Panc1 (cell line): ENCODE measurements around the gene RCSD1. TPM values are rescaled to one million over a fixed set of nuclear protein-coding genes. Genes with fewer than 3 reads are reported as not detected.

Experiments used
- ATAC-seq: fragments of 200-7000 bp; cut with Tn5 transposase; 2 replicates; pipeline ENCODE4 v1.9.1; 2020; ENCODE audit warnings: mild to moderate bottlenecking, moderate library complexity
- BruUV-seq: library from RNA; stranded (reverse); fragments of 400-500 nt; replicated peaks from 2 replicates; lab custom pipeline; 2021; lab: Mats Ljungman, UMichigan
- CTCF ChIA-PET: fragments of 300-600 bp; sonication (Branson Sonifier 250); formaldehyde crosslinking; loops from one replicate; lab custom pipeline; 2022; ENCODE audit warnings: antibody characterized with exemption; lab: Charles Lee
- POLR2A ChIA-PET: fragments of 300-600 bp; sonication (Branson Sonifier 250); formaldehyde crosslinking; loops from one replicate; lab custom pipeline; 2022; ENCODE audit warnings: antibody characterized with exemption; lab: Charles Lee
- DNase-seq: peaks from one replicate; pipeline ENCODE4 v3.0.0-alpha.2; 2010; ENCODE audit warnings: low read depth, low spot score
- H3K27ac ChIP-seq: 2 replicates; pipeline ENCODE4 v1.5.1; 2011; ENCODE audit warnings: mild to moderate bottlenecking, low read length, inconsistent platforms
- H3K27me3 ChIP-seq: fragments of 200-500 bp; sonication (Bioruptor generic); 2 replicates; pipeline ENCODE4 v1.6.0; 2014; ENCODE audit warnings: low read length, inconsistent platforms; ENCODE audit not compliant: control insufficient read depth, insufficient read depth
- H3K36me3 ChIP-seq: fragments of 200-500 bp; sonication (Bioruptor generic); 2 replicates; pipeline ENCODE4 v1.5.1; 2014; ENCODE audit warnings: inconsistent platforms, mild to moderate bottlenecking, low read length, moderate library complexity; ENCODE audit not compliant: control insufficient read depth, insufficient read depth
- H3K4me1 ChIP-seq: 2 replicates; pipeline ENCODE4 v1.5.1; 2011; ENCODE audit warnings: inconsistent platforms, mild to moderate bottlenecking, low read length, moderate library complexity; ENCODE audit not compliant: control insufficient read depth, insufficient read depth
- H3K4me3 ChIP-seq, 2 experiments: 2 replicates each; pipeline ENCODE4 v1.5.1; 2011 to 2012; ENCODE audit warnings: low read depth in 2 of 2, low read length in 2 of 2, mild to moderate bottlenecking in 2 of 2, inconsistent platforms in 1 of 2, moderate library complexity in 1 of 2
- H3K9me3 ChIP-seq: fragments of 200-500 bp; sonication (Bioruptor generic); 2 replicates; pipeline ENCODE4 v1.5.1; 2014; ENCODE audit warnings: low read depth, mild to moderate bottlenecking, inconsistent platforms, low read length, moderate library complexity; ENCODE audit not compliant: control insufficient read depth, insufficient read depth
- CTCF ChIP-seq: fragments of 450-650 bp; IDR thresholded peaks from 2 replicates; pipeline ENCODE4 v1.5.1; 2017; ENCODE audit warnings: mild to moderate bottlenecking
- POLR2AphosphoS5 ChIP-seq: IDR thresholded peaks from 2 replicates; pipeline ENCODE4 v1.6.1; 2012; ENCODE audit warnings: mild to moderate bottlenecking, low read depth, low read length, moderate library complexity
- REST ChIP-seq, 2 experiments: IDR thresholded peaks; 2 replicates each; pipeline ENCODE4 v1.6.1; 2011 to 2012; ENCODE audit warnings: low read depth in 2 of 2, control low read depth in 1 of 2, low read length in 1 of 2, mild to moderate bottlenecking in 1 of 2, moderate library complexity in 1 of 2; ENCODE audit not compliant: insufficient read depth in 1 of 2
- SIN3A ChIP-seq: IDR thresholded peaks from 2 replicates; pipeline ENCODE4 v1.6.1; 2012; ENCODE audit warnings: low read depth, mild to moderate bottlenecking, low read length, moderate library complexity, borderline replicate concordance; ENCODE audit not compliant: insufficient read depth
- TCF7L2 ChIP-seq: IDR thresholded peaks from 2 replicates; pipeline ENCODE4 v1.6.1; 2011; ENCODE audit warnings: mild to moderate bottlenecking, low read depth, low read length, inconsistent platforms
- in situ Hi-C: cut with HindIII; loops from 2 replicates; pipeline ENCODE4 v1.10.0; 2016; ENCODE audit warnings: low sequenced_read_pairs, low pct_unique_long_range_greater_than_20kb
- intact Hi-C: fragments of 100-400 bp; cut with micrococcal nuclease; formaldehyde crosslinking; loops from one replicate; pipeline ENCODE4 v1.10.0; 2022; ENCODE audit not compliant: unreplicated experiment
- total RNA-seq: library from RNA; stranded (reverse); gene quantifications from one replicate; pipeline ENCODE4 v1.2.1, GENCODE V29; 2021; ENCODE audit not compliant: unreplicated experiment

RCSD1 gene
- total RNA-seq, 1 experiment from 2014 or later = 1.4 TPM

DNA sequence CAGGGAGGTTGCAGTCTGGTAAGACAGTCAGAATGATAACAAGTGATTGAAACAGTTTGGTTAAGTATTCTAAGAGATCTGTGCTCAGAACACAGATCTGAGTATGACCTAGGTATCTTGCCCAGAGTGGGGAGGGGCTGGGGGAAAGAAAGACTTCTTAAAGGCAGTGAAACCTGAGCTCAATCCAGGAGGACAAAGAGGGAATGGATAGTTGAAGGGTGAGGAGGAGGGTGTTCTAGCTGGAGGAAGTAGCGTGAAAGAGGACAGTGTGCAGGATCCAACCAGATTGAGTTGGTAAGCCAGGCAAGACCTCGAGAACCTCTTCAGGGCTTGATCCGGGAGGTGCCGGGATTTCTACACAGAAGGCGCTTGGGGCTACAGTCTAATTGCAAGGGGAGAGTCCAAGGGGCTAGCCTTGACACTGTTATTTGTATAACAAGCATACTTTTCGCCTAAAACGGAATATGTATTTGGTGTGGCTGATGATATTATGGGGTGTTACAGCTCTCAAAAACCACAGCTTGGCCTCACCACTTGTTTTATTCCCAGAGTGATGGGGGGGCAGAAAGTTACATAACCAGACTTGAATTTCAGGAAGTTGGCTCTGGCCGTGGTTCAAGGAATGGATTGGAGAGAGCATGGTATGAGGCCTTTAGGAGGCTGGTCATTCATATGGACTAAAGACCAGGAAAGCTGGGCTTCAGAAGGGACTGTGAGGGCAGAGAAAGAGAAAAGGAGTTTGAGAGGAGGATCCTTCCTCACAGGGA is 19.1 kb downstream of the RCSD1 start:
- no peak overlapping the region for H3K4me3 ChIP-seq
- BruUV-seq = no TSS peak
- POLR2A ChIA-PET = no interaction called here
- CTCF ChIA-PET = no interaction called here
- H3K27ac ChIP-seq = no peak overlapping the region
- no peaks in the 10 kb centered on the region for H3K9me3 ChIP-seq
- DNase-seq (no peak), ATAC-seq (no peak)
- H3K27me3 ChIP-seq = no peaks in the 10 kb centered on the region
- intact Hi-C loops (no loop called here), in situ Hi-C loops (no loop called here)
- H3K36me3 ChIP-seq = no peaks in the 10 kb centered on the region
- no peaks in the 10 kb centered on the region for H3K4me1 ChIP-seq
- TF ChIP-seq TCF7L2 (no peak), CTCF (no peak), POLR2AphosphoS5 (no peak), SIN3A (no peak), REST (IDR thresholded peaks at IDR 0.05; ENCODE audit: insufficient read depth in 1 of 2, low read depth in 2 of 2, low read length in 1 of 2) (no peak)

GRCh38 chr1:167650269-167651160 is 20.5 kb downstream of the RCSD1 start:
- CTCF ChIA-PET = no interaction called here

More at GRCh38 chr1:167650269-167651160, 20.5 kb downstream of the RCSD1 start:
- Histone ChIP-seq H3K9me3 (no peaks in the 10 kb centered on the region), H3K4me3 (no peak overlapping the region), H3K27ac (no peak overlapping the region), H3K27me3 (no peaks in the 10 kb centered on the region), H3K4me1 (no peaks in the 10 kb centered on the region), H3K36me3 (no peaks in the 10 kb centered on the region)
- POLR2A ChIA-PET = no interaction called here
- DNase-seq (no peak), ATAC-seq (0 out of 2 replicates have a peak, but pooled peaks have one; percentile 21)
- in situ Hi-C loops = no loop called here
- no TSS peak for BruUV-seq
- intact Hi-C loops = no loop called here
- no peak for TF ChIP-seq POLR2AphosphoS5
- TF ChIP-seq REST (IDR thresholded peaks at IDR 0.05; ENCODE audit: insufficient read depth in 1 of 2, low read depth in 2 of 2, low read length in 1 of 2) = no peak
- no peak for TF ChIP-seq CTCF
- no peak for TF ChIP-seq SIN3A
- no peak for TF ChIP-seq TCF7L2
